ENCODE results near the gene SLC10A1.

- TF ChIP-seq EZH2phosphoT487 (IDR thresholded peaks at IDR 0.05; ENCODE audit: borderline replicate concordance) = no peak
- TF ChIP-seq, protein P1, sequence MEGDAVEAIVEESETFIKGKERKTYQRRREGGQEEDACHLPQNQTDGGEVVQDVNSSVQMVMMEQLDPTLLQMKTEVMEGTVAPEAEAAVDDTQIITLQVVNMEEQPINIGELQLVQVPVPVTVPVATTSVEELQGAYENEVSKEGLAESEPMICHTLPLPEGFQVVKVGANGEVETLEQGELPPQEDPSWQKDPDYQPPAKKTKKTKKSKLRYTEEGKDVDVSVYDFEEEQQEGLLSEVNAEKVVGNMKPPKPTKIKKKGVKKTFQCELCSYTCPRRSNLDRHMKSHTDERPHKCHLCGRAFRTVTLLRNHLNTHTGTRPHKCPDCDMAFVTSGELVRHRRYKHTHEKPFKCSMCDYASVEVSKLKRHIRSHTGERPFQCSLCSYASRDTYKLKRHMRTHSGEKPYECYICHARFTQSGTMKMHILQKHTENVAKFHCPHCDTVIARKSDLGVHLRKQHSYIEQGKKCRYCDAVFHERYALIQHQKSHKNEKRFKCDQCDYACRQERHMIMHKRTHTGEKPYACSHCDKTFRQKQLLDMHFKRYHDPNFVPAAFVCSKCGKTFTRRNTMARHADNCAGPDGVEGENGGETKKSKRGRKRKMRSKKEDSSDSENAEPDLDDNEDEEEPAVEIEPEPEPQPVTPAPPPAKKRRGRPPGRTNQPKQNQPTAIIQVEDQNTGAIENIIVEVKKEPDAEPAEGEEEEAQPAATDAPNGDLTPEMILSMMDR (conservative IDR thresholded peaks at IDR 0.05; ENCODE audit: low read length) = no peak
These were observed 10.2 kb upstream of the SLC10A1 start for GRCh38 chr14:69807192-69807591.
